HG03565 (cell line): ENCODE measurements around the gene RASA2.
"Not testable (repeated sequence)": the region's sequence is repeated elsewhere in the genome, so short reads cannot be mapped to it uniquely, and the experiment has no call there.

ENCODE experiments used
- ATAC-seq: cut with Tn5 transposase; IDR thresholded peaks from one replicate; pipeline ENCODE4 v1.9.1; 2021; ENCODE audit warnings: mild to moderate bottlenecking, moderate library complexity; ENCODE audit not compliant: unreplicated experiment

The RASA2 gene

GRCh38 chr3:141457624-141458236, 29.1 kb upstream of the RASA2 start:
- no peak for ATAC-seq

GRCh38 chr3:141459008-141459407, 27.8 kb upstream of the RASA2 start:
- ATAC-seq: no peak

DNA sequence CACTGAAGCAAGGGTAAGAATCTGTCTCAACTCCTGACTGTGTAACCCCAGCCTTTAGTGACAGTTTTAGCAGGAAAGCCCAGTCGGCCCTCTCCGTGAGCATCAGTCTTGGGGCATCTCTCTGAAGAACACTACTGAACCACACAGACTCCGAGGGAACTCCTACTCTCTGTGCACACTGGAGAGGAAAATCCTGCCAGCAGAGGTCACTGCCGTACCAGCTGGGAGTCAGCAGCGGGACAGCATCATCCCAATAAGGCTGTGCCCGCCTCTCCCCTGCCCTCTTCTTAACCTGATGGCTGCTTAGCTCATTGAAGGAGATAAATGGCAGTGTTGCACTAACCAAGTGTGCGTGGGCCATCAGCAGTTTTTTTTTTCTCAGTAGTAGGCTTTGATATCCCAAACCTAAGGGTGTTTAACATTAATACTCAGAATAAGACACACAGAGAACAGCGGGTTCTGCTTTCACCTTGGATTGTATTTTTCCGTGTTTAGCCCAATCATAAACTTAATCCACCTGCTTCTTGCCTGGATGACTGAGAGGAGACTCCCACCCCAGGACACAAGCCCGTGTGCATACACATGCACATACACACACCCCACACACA, 26.6 kb upstream of the RASA2 start:
- peak; percentile 81 for ATAC-seq

- ATAC-seq: no peak
Observed at GRCh38 chr3:141462176-141462859, 24.5 kb upstream of the RASA2 start.

- ATAC-seq: no peak
Observed at GRCh38 chr3:141465221-141465620, 21.6 kb upstream of the RASA2 start.

- no peak for ATAC-seq
Observed at GRCh38 chr3:141466633-141467169, 20.1 kb upstream of the RASA2 start.

DNA sequence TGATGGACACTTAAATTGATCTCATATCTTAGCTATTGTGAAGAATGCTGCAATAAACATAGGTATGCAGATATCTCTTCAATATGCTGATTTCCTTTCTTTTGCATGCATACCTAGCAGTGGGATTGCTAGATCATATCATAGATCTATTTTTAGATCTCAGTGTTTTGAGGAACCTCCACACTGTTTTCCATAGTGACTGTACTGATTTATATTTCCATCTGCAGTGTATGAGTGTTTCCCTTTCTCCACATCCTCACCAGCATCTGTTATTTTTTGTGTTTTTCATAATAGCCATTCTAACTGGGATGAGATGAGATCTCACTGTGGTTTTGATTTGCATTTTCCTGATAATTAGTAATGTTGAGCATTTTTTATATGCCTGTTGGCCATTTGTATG, 17.1 kb upstream of the RASA2 start:
- ATAC-seq: no peak

- no peak for ATAC-seq
Observed at GRCh38 chr3:141471160-141471559, 15.7 kb upstream of the RASA2 start.

DNA sequence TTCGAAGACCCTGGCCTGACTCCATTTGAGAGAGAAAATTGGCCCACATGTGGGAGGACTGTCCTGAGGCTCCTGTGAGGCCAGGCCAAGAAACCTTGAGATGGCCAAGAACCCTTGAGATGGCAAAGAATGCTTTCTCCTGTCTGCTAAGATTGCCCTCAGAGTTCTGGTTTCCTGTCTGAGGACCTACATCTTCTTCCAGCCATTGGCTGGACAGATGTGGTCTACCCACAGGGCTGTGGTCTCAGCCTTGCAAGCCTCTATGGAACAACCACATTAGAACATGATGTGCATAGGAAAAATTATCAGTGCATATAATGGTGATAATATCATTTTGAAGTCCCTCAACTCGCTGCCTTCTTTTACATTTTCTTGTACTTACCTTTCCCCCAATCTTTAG, 10.8 kb upstream of the RASA2 start:
- ATAC-seq: no peak

GRCh38 chr3:141477224-141477623, 9.6 kb upstream of the RASA2 start:
- ATAC-seq: no peak

DNA sequence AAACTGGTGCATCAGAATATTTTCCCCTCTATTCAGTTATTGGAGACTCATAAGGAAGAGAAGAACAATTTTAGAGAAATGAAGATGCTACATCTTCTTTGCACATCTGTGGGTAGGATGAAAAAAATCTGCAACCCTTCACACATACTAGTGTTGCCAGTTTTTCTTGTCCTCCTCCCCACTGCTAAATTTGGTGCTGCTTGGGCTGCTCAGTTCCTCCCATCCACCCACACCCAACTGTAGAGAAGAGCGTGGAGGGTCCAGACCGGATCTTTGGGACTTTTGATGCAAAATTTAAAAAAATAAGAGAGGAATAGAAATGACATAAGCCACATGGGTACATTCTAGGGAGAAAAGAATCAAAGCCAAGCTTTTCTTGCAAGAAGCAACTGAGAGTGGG, 8.7 kb upstream of the RASA2 start:
- ATAC-seq: no peak

DNA sequence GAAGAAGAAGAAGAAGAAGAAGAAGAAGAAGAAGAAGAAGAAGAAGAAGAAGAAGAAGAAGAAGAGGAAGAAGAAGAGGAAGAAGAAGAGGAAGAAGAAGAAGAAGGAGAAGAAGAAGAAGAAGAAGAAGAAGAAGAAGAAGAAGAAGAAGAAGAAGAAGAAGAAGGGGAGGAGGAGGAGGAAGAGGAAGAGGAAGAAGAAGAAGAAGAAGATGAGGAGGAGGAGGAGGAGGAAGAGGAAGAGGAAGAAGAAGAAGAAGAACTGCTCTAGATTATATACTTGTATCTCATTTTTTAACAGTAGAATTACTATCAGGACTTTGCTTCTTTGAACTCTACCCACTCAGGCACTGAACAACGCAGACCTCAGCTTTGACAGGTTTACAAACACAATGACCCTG, 8.0 kb upstream of the RASA2 start:
- ATAC-seq: not testable (repeated sequence)

GRCh38 chr3:141482245-141482922, 4.4 kb upstream of the RASA2 start:
- ATAC-seq: no peak

GRCh38 chr3:141484701-141485287, 2.0 kb upstream of the RASA2 start:
- no peak for ATAC-seq

GRCh38 chr3:141485641-141486495, 959 bp upstream of the RASA2 start:
- ATAC-seq: no peak

GRCh38 chr3:141486496-141486745, 406 bp upstream of the RASA2 start:
- no peak for ATAC-seq

GRCh38 chr3:141487521-141488252, 860 bp downstream of the RASA2 start:
- peak; percentile 62 for ATAC-seq

DNA sequence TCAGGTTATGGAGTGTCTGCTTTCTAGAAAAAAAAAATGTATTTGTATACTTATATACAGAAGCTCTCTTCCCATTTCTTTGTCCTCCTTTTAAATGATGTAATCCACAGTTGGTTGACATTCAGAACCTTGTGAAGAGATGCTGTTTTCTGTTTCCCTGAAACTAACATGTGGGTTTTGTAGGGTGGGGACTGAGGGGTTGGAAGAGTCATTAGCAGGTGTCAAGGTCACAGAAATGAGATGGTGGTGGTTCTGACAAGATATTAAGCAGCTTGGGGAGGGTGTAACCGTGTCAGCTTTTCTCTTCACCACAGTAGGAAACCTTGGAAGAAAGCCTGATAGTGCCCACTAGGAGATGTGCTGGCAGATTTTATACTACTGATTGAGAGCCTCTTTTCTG, 2.4 kb downstream of the RASA2 start:
- ATAC-seq: no peak

DNA sequence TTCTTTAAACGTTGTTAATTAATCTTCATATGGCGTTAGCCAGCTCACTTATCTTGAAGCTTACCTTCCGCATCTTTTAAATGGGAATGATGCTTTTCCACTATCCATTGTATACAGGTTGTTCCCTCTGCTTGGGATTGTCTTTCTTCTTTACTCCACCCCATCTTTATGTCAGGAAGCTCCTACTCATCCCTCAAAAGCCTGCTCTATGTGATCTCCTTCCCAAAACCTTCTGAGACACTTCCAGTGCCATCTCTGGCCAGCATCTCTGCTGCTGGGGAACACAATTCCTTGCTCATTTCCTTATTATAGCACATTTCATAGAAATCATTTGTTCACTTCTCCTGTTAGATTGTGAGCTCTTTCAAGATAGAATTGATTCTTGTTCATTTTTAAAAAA, 4.3 kb downstream of the RASA2 start:
- no peak for ATAC-seq

DNA sequence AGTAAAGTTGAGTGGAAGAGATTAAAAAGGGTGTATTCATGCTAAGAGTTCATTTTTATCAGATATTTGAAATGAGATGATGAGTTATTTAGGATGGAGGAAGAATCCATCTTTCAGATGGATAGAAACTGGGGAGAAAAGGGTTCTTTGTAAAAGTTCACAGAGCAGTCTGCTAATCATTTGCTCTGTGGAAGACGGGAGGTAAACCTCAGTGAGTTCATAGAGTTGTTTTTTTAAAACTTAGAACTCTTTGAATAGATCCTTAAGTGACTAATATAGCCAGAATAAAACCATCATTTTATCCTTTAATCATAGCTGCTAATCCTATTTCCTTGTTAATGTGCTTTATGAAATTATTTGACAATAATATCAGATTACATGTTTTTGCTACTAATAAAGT, 5.1 kb downstream of the RASA2 start:
- no peak for ATAC-seq
